Spinal cord (tissue), 10 donors: Measurements from ENCODE around the gene DNAJC22. TPM values are rescaled to one million over a fixed set of nuclear protein-coding genes. Genes with fewer than 3 reads are reported as not detected.

Experiments used
- DNase-seq, 6 donors: peaks; one replicate each; pipeline versions ENCODE4 v3.0.0 to v3.0.0-alpha.2; 2013 to 2015; ENCODE audit warnings: low spot score in 6 of 6, low read depth in 4 of 6
- H3K27ac ChIP-seq: one replicate; pipeline ENCODE4 v1.5.1; 2013; ENCODE audit warnings: low read depth, low read length, control low read depth
- H3K27me3 ChIP-seq: one replicate; pipeline ENCODE4 v1.6.1; 2013; ENCODE audit warnings: low read length; ENCODE audit not compliant: control insufficient read depth, insufficient read depth
- H3K36me3 ChIP-seq: one replicate; pipeline ENCODE4 v1.6.1; 2013; ENCODE audit warnings: low read length; ENCODE audit not compliant: control insufficient read depth, insufficient read depth
- H3K4me1 ChIP-seq: one replicate; pipeline ENCODE4 v1.6.1; 2013; ENCODE audit warnings: low read length; ENCODE audit not compliant: control insufficient read depth, insufficient read depth
- H3K4me3 ChIP-seq: one replicate; pipeline ENCODE4 v1.5.1; 2013; ENCODE audit warnings: low read depth, low read length, control low read depth
- H3K9me3 ChIP-seq: one replicate; pipeline ENCODE4 v1.6.1; 2013; ENCODE audit warnings: low read length; ENCODE audit not compliant: control insufficient read depth, insufficient read depth
- WGBS: methylation state at CpG from one replicate; pipeline ENCODE4 v1.1.5; 2013; ENCODE audit warnings: missing lambda C conversion rate; ENCODE audit not compliant: insufficient coverage; 5-methylcytosine and 5-hydroxymethylcytosine counted together
- polyA plus RNA-seq, 2 donors: library from polyadenylated mRNA; unstranded; fragments of 120-200 nt; gene quantifications; one replicate each; pipeline ENCODE4 v1.2.1, GENCODE V29; 2013; ENCODE audit not compliant: insufficient read length in 2 of 2
- total RNA-seq, 2 donors: library from RNA; depleted of rRNA in 1 of 2; stranded (reverse); fragments of 120-200 nt in 1 of 2; fragments of >200 nt in 1 of 2; gene quantifications; one replicate each; pipeline versions ENCODE4 v1.2.3 to v1.2.4, GENCODE V29; 2013 to 2014
- donor health status: healthy.

Gene DNAJC22
- total and polyA plus RNA-seq, 4 donors: 2.2 to 2.8 (median 2.3) TPM

DNA sequence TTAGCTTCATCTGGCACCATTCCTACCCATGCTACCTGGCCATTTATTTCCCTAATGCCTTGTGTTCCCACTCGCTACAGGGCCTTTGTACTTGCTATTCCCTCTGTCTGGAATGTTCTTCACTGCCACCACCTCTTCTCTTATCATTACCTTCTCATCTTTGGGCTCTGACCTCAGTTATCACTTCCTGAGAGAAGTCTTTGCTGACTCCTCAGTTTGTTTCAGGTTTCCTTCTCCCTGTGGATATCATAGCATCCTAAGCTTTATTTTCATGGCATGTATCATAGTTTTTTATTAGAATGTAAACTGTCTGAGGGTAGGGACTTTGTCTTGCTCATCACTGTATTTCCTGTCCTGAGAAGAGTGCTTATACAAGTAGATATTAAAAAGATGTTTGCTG is 50.3 kb downstream of the DNAJC22 start:
- 91% methylated on average over 1 of the region's 1 CpG for WGBS
- no peaks in the 10 kb centered on the region for H3K27me3 ChIP-seq
- no peak for DNase-seq
- H3K36me3 ChIP-seq: no peaks in the 10 kb centered on the region
- no peaks in the 10 kb centered on the region for H3K4me1 ChIP-seq
- H3K9me3 ChIP-seq: no peaks in the 10 kb centered on the region
- no peak overlapping the region for H3K4me3 ChIP-seq
- no peak overlapping the region for H3K27ac ChIP-seq

DNA sequence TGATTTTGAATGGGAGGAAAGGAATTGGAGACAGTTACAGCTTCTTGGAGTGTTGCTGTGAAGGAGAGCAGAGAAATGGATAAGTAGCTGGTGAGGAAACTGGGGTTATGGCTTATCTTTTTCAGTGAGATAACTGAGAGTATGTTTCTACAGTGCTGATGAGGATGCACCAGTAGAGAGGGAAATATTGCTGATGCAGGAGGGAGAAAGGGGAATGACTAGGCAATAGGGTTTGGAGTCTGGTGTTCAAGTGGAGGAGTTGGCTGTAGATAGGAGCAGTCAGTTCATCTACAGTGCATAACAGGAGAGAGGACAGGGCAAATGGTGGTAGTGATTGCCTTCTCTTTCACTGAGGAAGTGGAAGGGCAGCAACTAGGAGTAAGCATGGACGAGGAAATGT is 53.6 kb downstream of the DNAJC22 start:
- Histone ChIP-seq H3K36me3 (no peaks in the 10 kb centered on the region), H3K4me1 (no peaks in the 10 kb centered on the region), H3K27ac (no peak overlapping the region), H3K27me3 (no peaks in the 10 kb centered on the region), H3K4me3 (no peak overlapping the region), H3K9me3 (no peaks in the 10 kb centered on the region)
- 100% methylated on average over 1 of the region's 1 CpG for WGBS
- no peak for DNase-seq

Other genes starting within 250 kb of the DNAJC22 start
- 10 to 100 TPM; 38.0 to 48.5 TPM for gene LMBR1L, start 236.0 kb upstream of the DNAJC22 start, total RNA-seq
- gene LMBR1L, start 236.0 kb upstream of the DNAJC22 start, polyA plus RNA-seq: 100 to 1,000 TPM in 1 of 2 donors, 10 to 100 TPM in 1; 81.0 to 127 TPM
- 1,000 to 10,000 TPM; 1,390 to 1,569 TPM for gene TUBA1B, start 215.5 kb upstream of the DNAJC22 start, total RNA-seq
- 1,000 to 10,000 TPM; 2,470 to 2,528 TPM for gene TUBA1B, start 215.5 kb upstream of the DNAJC22 start, polyA plus RNA-seq
- 1,000 to 10,000 TPM; 2,198 to 2,635 TPM for gene TUBA1A, start 157.8 kb upstream of the DNAJC22 start, total RNA-seq
- 1,000 to 10,000 TPM; 4,527 to 4,721 TPM for gene TUBA1A, start 157.8 kb upstream of the DNAJC22 start, polyA plus RNA-seq
- 10 to 100 TPM; 30.4 to 68.8 TPM for gene TUBA1C, start 81.8 kb upstream of the DNAJC22 start, total RNA-seq
- 10 to 100 TPM; 42.5 to 52.3 TPM for gene TUBA1C, start 81.8 kb upstream of the DNAJC22 start, polyA plus RNA-seq
- gene PRPH, start 51.7 kb upstream of the DNAJC22 start, total RNA-seq: 100 to 1,000 TPM in 1 of 2 donors, 10 to 100 TPM in 1; 22.8 to 141 TPM
- 100 to 1,000 TPM; 289 to 341 TPM for gene PRPH, start 51.7 kb upstream of the DNAJC22 start, polyA plus RNA-seq
- gene TROAP, start 23.6 kb upstream of the DNAJC22 start, total RNA-seq: 10 to 100 TPM in 1 of 2 donors, 1 to 10 TPM in 1; 5.1 to 10.5 TPM
- gene TROAP, start 23.6 kb upstream of the DNAJC22 start, polyA plus RNA-seq: 10 to 100 TPM; 11.7 to 15.7 TPM
- 1 to 10 TPM; 3.8 to 4.8 TPM for gene C1QL4, start 9.7 kb upstream of the DNAJC22 start, total RNA-seq
- 10 to 100 TPM; 24.9 to 34.6 TPM for gene C1QL4, start 9.7 kb upstream of the DNAJC22 start, polyA plus RNA-seq
- 10 to 100 TPM; 21.8 to 34.3 TPM for gene SPATS2, start 20.6 kb downstream of the DNAJC22 start, total RNA-seq
- 10 to 100 TPM; 41.9 to 44.6 TPM for gene SPATS2, start 20.6 kb downstream of the DNAJC22 start, polyA plus RNA-seq
- gene KCNH3, start 192.1 kb downstream of the DNAJC22 start, total RNA-seq: 1 to 10 TPM; 2.1 to 3.2 TPM
- 10 to 100 TPM; 10.6 to 11.0 TPM for gene KCNH3, start 192.1 kb downstream of the DNAJC22 start, polyA plus RNA-seq
- 10 to 100 TPM; 29.4 to 59.7 TPM for gene MCRS1, start 221.3 kb downstream of the DNAJC22 start, total RNA-seq
- 10 to 100 TPM; 75.3 to 78.9 TPM for gene MCRS1, start 221.3 kb downstream of the DNAJC22 start, polyA plus RNA-seq